Natural killer cell (primary cell): Measurements from ENCODE around the gene DAPK2. TPM values are rescaled to one million over a fixed set of nuclear protein-coding genes. Genes with fewer than 3 reads are reported as not detected.
"Not testable (repeated sequence)": the region's sequence is repeated elsewhere in the genome, so short reads cannot be mapped to it uniquely, and the experiment has no call there.

Experiments
- ATAC-seq, 3 donors: fragments of 150-1000 bp in 2 of 3; fragments of 200-7000 bp in 1 of 3; cut with Tn5 transposase; 1 replicate in 1 of 3; 2 replicates in 2 of 3; pipeline ENCODE4 v1.10.0; 2021; ENCODE audit warnings: mild to moderate bottlenecking in 2 of 3, moderate library complexity in 2 of 3
- DNase-seq, 2 donors: peaks; one replicate each; pipeline versions ENCODE4 v3.0.0 to v3.0.0-alpha.2; 2013 to 2021; ENCODE audit warnings: mixed read lengths in 1 of 2
- H3K27ac ChIP-seq: one replicate; pipeline ENCODE4 v1.5.1; 2013; ENCODE audit warnings: mild to moderate bottlenecking, low read length
- H3K27me3 ChIP-seq: one replicate; pipeline ENCODE4 v1.6.1; 2013; ENCODE audit warnings: low read length; ENCODE audit not compliant: control insufficient read depth, insufficient read depth
- H3K36me3 ChIP-seq: one replicate; pipeline ENCODE4 v1.6.1; 2013; ENCODE audit warnings: low read length; ENCODE audit not compliant: control insufficient read depth, insufficient read depth
- H3K4me1 ChIP-seq: one replicate; pipeline ENCODE4 v1.6.1; 2013; ENCODE audit warnings: low read length; ENCODE audit not compliant: control insufficient read depth, insufficient read depth
- H3K4me3 ChIP-seq: one replicate; pipeline ENCODE4 v1.5.1; 2013; ENCODE audit warnings: low read length
- H3K9me3 ChIP-seq: one replicate; pipeline ENCODE4 v1.6.1; 2013; ENCODE audit warnings: low read length; ENCODE audit not compliant: control insufficient read depth, insufficient read depth
- H3K27ac Mint-ChIP-seq, 2 donors: one replicate each; pipeline ENCODE4 v1.8.0; 2022; ENCODE audit warnings: mild to moderate bottlenecking in 2 of 2, mixed read lengths in 2 of 2, moderate library complexity in 1 of 2
- H3K27me3 Mint-ChIP-seq, 2 donors: one replicate each; pipeline ENCODE4 v1.8.0; 2022; ENCODE audit warnings: low read depth in 2 of 2, mixed read lengths in 2 of 2
- H3K36me3 Mint-ChIP-seq: one replicate; pipeline ENCODE4 v1.8.0; 2022; ENCODE audit warnings: mixed read lengths
- H3K4me1 Mint-ChIP-seq, 2 donors: one replicate each; pipeline ENCODE4 v1.8.0; 2022; ENCODE audit warnings: mixed read lengths in 2 of 2
- H3K4me3 Mint-ChIP-seq: one replicate; pipeline ENCODE4 v1.8.0; 2022; ENCODE audit warnings: mild to moderate bottlenecking, moderate library complexity, mixed read lengths
- H3K9me3 Mint-ChIP-seq, 2 donors: one replicate each; pipeline ENCODE4 v1.8.0; 2022; ENCODE audit warnings: mixed read lengths in 2 of 2
- CTCF ChIP-seq: fragments of 200-600 bp; IDR thresholded peaks from one replicate; pipeline ENCODE4 v1.8.0; 2022; ENCODE audit warnings: antibody characterized with exemption
- WGBS: methylation state at CpG from one replicate; pipeline ENCODE4 v1.1.7; 2013; ENCODE audit warnings: missing lambda C conversion rate; ENCODE audit not compliant: insufficient coverage; 5-methylcytosine and 5-hydroxymethylcytosine counted together
- intact Hi-C: fragments of 100-400 bp; cut with micrococcal nuclease; formaldehyde crosslinking; loops from one replicate; pipeline ENCODE4 v1.14.2; 2022
- total RNA-seq, 4 donors: library from RNA; stranded (reverse); fragments of 120-200 nt in 1 of 4; gene quantifications; one replicate each; pipeline versions ENCODE4 v1.2.3 to v1.2.4, GENCODE V29; 2013 to 2022

DAPK2 gene
- total RNA-seq, 3 donors from 2014 or later (not counting 1 experiment from before 2014, with no cell fraction given), result 3.7 to 25.3 (median 6.0) TPM

- Histone ChIP-seq H3K27ac (peak overlapping the region; percentile 77), H3K36me3 (peaks cover 16% of the 10 kb centered on the region), H3K9me3 (no peaks in the 10 kb centered on the region), H3K4me3 (no peak overlapping the region), H3K4me1 (peaks cover 29% of the 10 kb centered on the region), H3K27me3 (no peaks in the 10 kb centered on the region)
- WGBS, result 83% methylated on average over 12 of the region's 12 CpGs
- no peaks in the 10 kb centered on the region for H3K9me3 Mint-ChIP-seq
- peaks cover 29 to 35% of the 10 kb centered on the region in 2 donors for H3K4me1 Mint-ChIP-seq
- no peak for DNase-seq
- no peaks in the 10 kb centered on the region for H3K36me3 Mint-ChIP-seq
- peak overlapping the region in 1 of 2 donors; percentile 52 for H3K27ac Mint-ChIP-seq
- ATAC-seq, result no peak
- no peak overlapping the region for H3K4me3 Mint-ChIP-seq
- intact Hi-C loops, result loop anchor here (5.0 to 10.0 kb wide), 2 partner anchors 592 to 895 kb away; no protein-coding TSS in a partner anchor
- H3K27me3 Mint-ChIP-seq, result no peaks in the 10 kb centered on the region
- TF ChIP-seq CTCF, result no peak
Observed at GRCh38 chr15:64089543-64090280, 43.4 kb upstream of the DAPK2 start.

GRCh38 chr15:64082757-64083156 is 36.5 kb upstream of the DAPK2 start:
- Mint-ChIP-seq H3K9me3 (no peaks in the 10 kb centered on the region), H3K36me3 (no peaks in the 10 kb centered on the region), H3K27ac (no peak overlapping the region), H3K4me3 (no peak overlapping the region), H3K27me3 (no peaks in the 10 kb centered on the region), H3K4me1 (peaks cover 0 to 4% of the 10 kb centered on the region in 2 donors)
- no peak for TF ChIP-seq CTCF
- no peak overlapping the region for H3K4me3 ChIP-seq
- whole genome bisulfite sequencing, result 100% methylated on average over 2 of the region's 3 CpGs
- no peaks in the 10 kb centered on the region for H3K4me1 ChIP-seq
- H3K36me3 ChIP-seq, result peaks cover 18% of the 10 kb centered on the region
- intact Hi-C loops, result no loop called here
- DNase-seq (no peak), ATAC-seq (no peak)
- H3K27me3 ChIP-seq, result no peaks in the 10 kb centered on the region
- H3K9me3 ChIP-seq, result no peaks in the 10 kb centered on the region
- no peak overlapping the region for H3K27ac ChIP-seq

- DNase-seq, intact Hi-C loops, H3K27me3 Mint-ChIP-seq, H3K27me3 ChIP-seq, H3K9me3 Mint-ChIP-seq, H3K36me3 Mint-ChIP-seq, H3K4me3 Mint-ChIP-seq, H3K27ac ChIP-seq, ATAC-seq, H3K4me1 ChIP-seq, H3K27ac Mint-ChIP-seq, H3K4me3 ChIP-seq, H3K4me1 Mint-ChIP-seq, H3K9me3 ChIP-seq: not testable (repeated sequence)
- WGBS, result 96% methylated on average over 2 of the region's 2 CpGs
- peaks cover 26% of the 10 kb centered on the region for H3K36me3 ChIP-seq
Observed at GRCh38 chr15:64073496-64073895, 27.2 kb upstream of the DAPK2 start.

- H3K4me1 ChIP-seq, result peaks cover under 1% of the 10 kb centered on the region
- no peak overlapping the region for H3K27ac ChIP-seq
- H3K4me3 ChIP-seq, result no peak overlapping the region
- Mint-ChIP-seq H3K27ac (no peak overlapping the region), H3K27me3 (no peaks in the 10 kb centered on the region), H3K36me3 (no peaks in the 10 kb centered on the region), H3K4me3 (no peak overlapping the region), H3K4me1 (peaks cover 5 to 10% of the 10 kb centered on the region in 2 donors), H3K9me3 (no peaks in the 10 kb centered on the region)
- TF ChIP-seq CTCF, result no peak
- no peaks in the 10 kb centered on the region for H3K9me3 ChIP-seq
- ATAC-seq (no peak), DNase-seq (no peak)
- 97% methylated on average over 2 of the region's 2 CpGs for WGBS
- intact Hi-C loops, result no loop called here
- peaks cover 26% of the 10 kb centered on the region for H3K36me3 ChIP-seq
- no peaks in the 10 kb centered on the region for H3K27me3 ChIP-seq
Observed at GRCh38 chr15:64072812-64073211, 26.5 kb upstream of the DAPK2 start.
